Cerebellar nuclear complex (tissue), 1 donor: ENCODE data around the gene KRT10.

Experiments
- DNase-seq, 2 experiments: peaks; one replicate each; lab custom pipeline; 2025; lab: John Stamatoyannopoulos, UW

Gene KRT10

DNA sequence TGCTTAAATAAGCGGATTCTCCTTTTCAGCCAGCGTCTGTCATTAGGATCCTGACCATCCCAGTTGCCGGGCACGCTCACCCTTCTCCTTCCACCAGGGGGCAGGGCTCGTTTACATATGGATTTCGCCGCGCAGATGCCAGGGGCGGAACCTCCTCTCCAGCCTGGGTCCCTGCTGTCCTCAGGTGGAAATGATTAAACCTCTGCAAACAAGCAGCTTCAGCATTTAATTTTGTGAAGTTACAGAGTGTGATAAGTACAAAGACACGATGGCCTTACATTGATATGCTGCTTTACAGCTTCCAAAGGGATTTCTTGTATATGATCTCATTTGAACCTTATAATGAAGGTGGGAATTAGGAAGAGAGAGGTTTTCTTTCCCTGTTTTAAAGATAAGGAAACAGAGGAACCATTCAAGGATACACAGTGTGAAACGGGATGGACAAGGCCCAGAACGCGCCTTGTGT lies 18.8 kb downstream of the KRT10 start:
- peak in 1 of 2 experiments; percentile 11 for DNase-seq

- no peak for DNase-seq
These were observed 21.3 kb downstream of the KRT10 start for GRCh38 chr17:40801157-40801556.

GRCh38 chr17:40800381-40800780 lies 22.0 kb downstream of the KRT10 start:
- DNase-seq = no peak

- no peak for DNase-seq
These were observed 22.6 kb downstream of the KRT10 start, which contains the start of gene KRT28 for GRCh38 chr17:40799859-40800258. TSS of gene KRT28 (minus strand) at chr17:40799959. CDS start at chr17:40799893, 66 bp downstream.

DNA sequence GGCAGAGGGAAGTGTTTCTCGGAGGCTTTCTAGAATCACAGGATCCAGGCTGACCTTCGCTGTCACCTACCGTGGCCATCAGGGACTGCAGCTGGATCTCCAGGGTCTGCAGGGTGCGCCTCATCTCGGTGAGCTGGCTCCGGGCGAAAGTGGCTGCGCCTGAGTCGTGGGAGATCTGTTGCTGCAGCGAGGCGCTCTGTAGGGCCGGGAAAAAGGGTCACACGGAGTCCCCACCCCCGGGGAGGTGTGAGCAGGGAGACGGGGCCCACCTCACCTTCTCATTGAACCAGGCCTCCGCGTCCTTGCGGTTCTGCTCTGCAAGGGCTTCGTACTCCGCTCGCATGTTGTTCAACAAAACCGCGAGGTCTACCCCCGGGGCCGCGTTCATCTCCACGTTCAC lies 25.6 kb downstream of the KRT10 start:
- DNase-seq = no peak

DNA sequence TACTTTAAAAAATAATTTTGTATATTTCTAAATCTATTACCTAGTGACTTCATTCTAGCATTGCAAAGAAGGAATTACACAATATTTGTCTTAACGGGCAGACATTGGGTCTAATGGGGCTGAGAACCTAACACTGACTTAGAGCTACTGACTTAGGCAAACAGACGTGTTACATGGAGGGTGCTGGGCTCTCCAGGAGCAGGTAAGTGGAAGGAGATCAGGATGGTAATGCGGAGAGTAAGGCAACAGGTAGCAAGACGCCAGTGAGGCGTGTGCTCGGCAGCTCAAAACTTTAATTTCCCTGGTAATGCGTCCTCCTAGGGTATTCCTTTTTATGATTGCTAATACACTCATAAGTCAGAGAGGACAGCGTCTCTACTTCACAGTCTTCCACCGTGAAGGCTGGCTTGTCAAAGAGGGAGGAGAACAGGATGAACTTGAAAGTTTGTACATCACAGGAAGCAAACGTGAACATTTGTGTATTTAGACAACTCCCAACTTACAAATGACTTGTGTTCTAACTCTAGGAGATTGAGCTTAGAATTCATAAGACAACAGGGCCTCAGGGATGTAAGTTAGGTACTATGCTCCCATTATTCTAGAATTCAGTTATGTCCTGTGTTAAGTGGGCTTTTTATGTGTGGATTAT lies 27.3 kb downstream of the KRT10 start:
- no peak for DNase-seq

- DNase-seq = no peak
These were observed 27.9 kb downstream of the KRT10 start for GRCh38 chr17:40794466-40794865.

DNA sequence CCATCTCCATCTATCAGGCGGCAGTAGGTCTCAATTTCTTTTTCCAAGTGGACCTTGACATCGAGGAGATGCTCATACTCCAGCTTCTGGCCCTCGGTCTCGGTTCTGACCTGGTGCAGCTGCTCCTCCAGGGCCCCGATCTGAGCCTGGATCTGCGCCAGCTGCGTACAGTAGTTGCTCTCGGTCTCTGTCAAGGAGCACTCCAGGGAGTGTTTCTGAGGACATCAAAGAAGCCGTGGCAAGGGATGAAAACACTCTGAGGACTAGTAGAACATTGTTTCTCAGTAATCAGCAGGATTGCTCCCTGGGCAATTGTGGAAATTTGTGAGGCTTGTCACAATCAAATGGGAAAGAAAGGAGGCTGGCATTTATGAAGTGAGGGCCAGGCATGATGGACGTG lies 28.6 kb downstream of the KRT10 start:
- DNase-seq = no peak

GRCh38 chr17:40791787-40792436 lies 30.5 kb downstream of the KRT10 start:
- no peak for DNase-seq

DNA sequence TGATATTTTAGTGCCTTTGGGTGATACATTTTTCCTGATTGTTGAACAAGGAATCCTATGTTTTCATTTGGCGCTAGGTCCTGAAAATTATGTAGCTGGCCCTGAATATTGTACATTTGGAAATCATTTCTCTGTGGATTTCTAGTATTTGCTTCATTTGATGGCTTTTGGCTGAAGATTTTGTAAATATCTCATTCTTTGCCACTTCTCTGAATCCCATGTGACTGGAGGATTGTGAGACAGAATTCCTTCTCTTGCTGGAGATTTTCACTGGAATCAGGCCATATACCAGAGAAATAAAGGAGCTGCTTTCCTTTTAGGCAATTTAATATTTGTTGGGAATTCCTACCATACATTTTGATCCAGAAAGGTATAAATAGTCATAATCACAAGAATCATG lies 31.3 kb downstream of the KRT10 start:
- DNase-seq = no peak

GRCh38 chr17:40782450-40782849 lies 40.0 kb downstream of the KRT10 start, which contains the start of gene KRT27:
TSS of gene KRT27 (minus strand) at chr17:40782550. CDS start at chr17:40782493, 57 bp downstream.
- no peak for DNase-seq

- DNase-seq = no peak
These were observed 43.1 kb downstream of the KRT10 start for GRCh38 chr17:40779181-40779909.

GRCh38 chr17:40778461-40778860 lies 44.0 kb downstream of the KRT10 start:
- DNase-seq = no peak

DNA sequence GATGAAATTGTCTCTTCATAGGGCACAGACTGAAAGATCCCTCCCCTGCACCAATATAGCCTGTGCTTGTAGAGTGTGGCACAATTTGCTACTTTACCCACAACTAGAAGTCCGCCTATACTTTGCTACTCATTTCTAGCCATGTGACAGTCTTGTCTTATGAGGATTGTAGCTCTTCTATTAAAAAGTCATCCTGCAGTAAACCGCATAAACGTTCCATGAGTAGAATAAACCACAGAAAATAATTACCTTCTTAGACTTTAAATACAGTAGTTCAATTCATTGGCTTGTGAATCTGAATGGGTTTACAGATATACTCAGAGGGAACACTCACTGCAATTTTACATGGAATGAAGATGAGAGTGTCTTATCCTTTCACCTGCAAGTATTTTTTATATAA lies 44.4 kb downstream of the KRT10 start:
- DNase-seq = no peak

DNA sequence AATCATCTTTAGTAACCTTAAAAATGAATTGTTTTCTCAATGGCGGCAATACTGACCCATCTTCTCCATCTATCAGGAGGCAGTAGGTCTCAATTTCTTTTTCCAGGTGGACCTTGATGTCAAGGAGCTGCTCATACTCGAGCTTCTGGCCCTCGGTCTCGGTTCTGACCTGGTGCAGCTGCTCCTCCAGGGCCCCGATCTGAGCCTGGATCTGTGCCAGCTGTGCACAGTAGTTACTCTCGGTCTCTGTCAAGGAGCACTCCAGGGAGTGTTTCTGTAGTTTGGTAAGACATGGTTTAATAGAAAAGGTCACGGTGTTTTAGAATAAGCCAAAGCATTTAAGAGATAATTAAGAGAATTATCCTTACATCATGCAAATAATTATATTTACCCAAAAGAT lies 45.0 kb downstream of the KRT10 start:
- no peak for DNase-seq

DNA sequence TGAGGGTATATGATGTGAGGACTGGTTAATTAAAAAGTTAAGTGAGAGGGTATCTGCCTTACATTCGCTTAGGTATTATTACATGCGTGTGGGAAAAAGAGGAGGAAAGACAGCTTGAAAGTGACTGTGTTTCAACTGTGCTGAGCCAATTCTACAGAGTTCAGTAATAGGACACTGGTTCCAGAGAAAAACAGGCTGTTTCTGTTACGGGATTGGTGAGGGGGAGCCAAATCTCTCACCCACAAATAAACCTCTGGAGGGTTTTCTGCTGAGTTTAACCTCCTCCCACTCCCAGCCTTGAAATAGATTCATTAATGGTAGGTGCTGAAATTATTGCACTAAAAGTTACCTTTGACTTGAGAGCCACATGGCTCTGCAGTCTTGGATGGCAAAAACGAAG lies 46.5 kb downstream of the KRT10 start:
- no peak for DNase-seq

DNA sequence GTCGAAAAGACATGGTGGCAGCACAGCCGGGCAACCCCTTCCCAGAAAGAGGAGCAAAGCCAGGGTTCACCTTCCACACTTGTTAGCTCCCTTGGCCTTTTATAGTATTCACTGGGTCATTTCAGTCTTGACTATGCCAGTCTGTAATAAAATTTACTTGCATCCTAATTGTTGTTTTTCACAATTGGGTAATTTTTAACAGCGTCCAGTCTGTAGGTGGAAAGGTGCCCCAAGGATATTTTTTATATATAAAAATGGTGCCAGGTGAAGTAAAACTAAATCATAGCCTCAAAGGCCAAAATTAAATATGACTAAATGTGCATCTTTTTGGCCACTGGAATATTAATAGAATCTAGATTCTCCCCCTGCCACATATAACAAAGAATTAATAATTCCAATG lies 50.3 kb downstream of the KRT10 start, which contains the start of gene KRT26:
TSS of gene KRT26 (minus strand) at position 101 of the 400 bp plus-strand sequence. CDS start at position 13, 88 bp downstream.
- DNase-seq = no peak
